Measurements from ENCODE around the gene KRTAP5-7. TPM values are rescaled to one million over a fixed set of nuclear protein-coding genes. Genes with fewer than 3 reads are reported as not detected.
"Not testable (repeated sequence)": the region's sequence is repeated elsewhere in the genome, so short reads cannot be mapped to it uniquely, and the experiment has no call there.

KRTAP5-7 gene
- total RNA-seq (2021; fragmentation: NEBNext Ultra II Directional; extraction: Animal tissue kit (Norgen Biotek cat#: 25700)) (not detected in 2 replicates), polyA plus RNA-seq (2011; rRNA removed) (not detected in 2 replicates), polyA minus RNA-seq (2011; rRNA and poly(A)+ RNA removed) (0.13 TPM in 1 of 2 replicates, not detected in the other)
- polyA plus RNA-seq (2011; cell fraction: cytosol; rRNA removed) = not detected
- polyA plus RNA-seq (2011; cell fraction: nucleus; rRNA removed) = 0.16 TPM
- polyA plus RNA-seq (2012, experiment 1 of 2) = not detected in 4 replicates
- not detected for polyA plus RNA-seq (2012, experiment 2 of 2)
- polyA plus RNA-seq (2013, experiment 1 of 2) = not detected
- polyA plus RNA-seq (2013, experiment 2 of 2) = not detected
- polyA minus RNA-seq (2011; cell fraction: cytosol; rRNA and poly(A)+ RNA removed) = not detected
- polyA minus RNA-seq (2011; cell fraction: nucleus; rRNA and poly(A)+ RNA removed) = not detected
- long read RNA-seq, experiment 1 = 0 reads
- long read RNA-seq, experiment 2 = 0 reads

GRCh38 chr11:71526796-71527575 lies at the start of gene KRTAP5-7:
KRTAP5-7 (plus strand) TSS chr11:71527267; CDS start chr11:71527301, 34 bp downstream.
- H3K79me1 ChIP-seq (ENCODE audit: low read depth, low read length); H3K56ac ChIP-seq (replicated peaks; ENCODE audit: insufficient read length, low read depth, low read length); H3K27me3 ChIP-seq (replicated peaks in 1 of 4; ENCODE audit: control insufficient read depth in 3 of 4, extremely low read depth in 1 of 4, insufficient read depth in 3 of 4, low read length in 3 of 4); H3K4me2 ChIP-seq (ENCODE audit: insufficient read depth in 1 of 2, low read depth in 2 of 2, low read length in 2 of 2); H3K4me1 ChIP-seq (replicated peaks in 1 of 4; ENCODE audit: control insufficient read depth in 3 of 4, insufficient read depth in 4 of 4, low read length in 3 of 4); H2AK5ac ChIP-seq (ENCODE audit: low read depth, low read length); H3K18ac ChIP-seq (ENCODE audit: extremely low read depth, low read length); H4K91ac ChIP-seq (replicated peaks; ENCODE audit: insufficient read length, low read length); H3K9ac ChIP-seq (replicated peaks in 1 of 4; ENCODE audit: extremely low read depth in 1 of 4, low read depth in 3 of 4, low read length in 3 of 4); H3K14ac ChIP-seq (ENCODE audit: insufficient read length); H2BK12ac ChIP-seq (ENCODE audit: low read depth, low read length); H2BK15ac ChIP-seq (ENCODE audit: low read length); H3K27ac ChIP-seq (ENCODE audit: low read depth, low read length); H3K23me2 ChIP-seq (ENCODE audit: low read depth, low read length); H2BK20ac ChIP-seq (ENCODE audit: low read length); H3K4me3 ChIP-seq (ENCODE audit: extremely low read depth in 1 of 4, insufficient read depth in 2 of 4, low read depth in 3 of 4, low read length in 4 of 4); H2BK120ac ChIP-seq (replicated peaks; ENCODE audit: low read depth, low read length); H3K23ac ChIP-seq (ENCODE audit: insufficient read length); H4K8ac ChIP-seq (ENCODE audit: extremely low read depth, insufficient read depth, low read length); H4K20me1 ChIP-seq (replicated peaks in 1 of 2; ENCODE audit: control insufficient read depth in 1 of 2, insufficient read depth in 2 of 2, low read length in 2 of 2); H3K79me2 ChIP-seq (ENCODE audit: control insufficient read depth in 1 of 2, insufficient read depth in 2 of 2, low read length in 2 of 2); H3K4ac ChIP-seq (replicated peaks; ENCODE audit: insufficient read length, low read depth, low read length); POLR2A ChIA-PET (ENCODE audit: partially characterized antibody); H3K36me3 ChIP-seq (ENCODE audit: control insufficient read depth in 2 of 4, insufficient read depth in 4 of 4, low read length in 3 of 4); H2BK5ac ChIP-seq (ENCODE audit: low read depth, low read length); H4K5ac ChIP-seq (ENCODE audit: insufficient read length, low read depth, low read length); H2AFZ ChIP-seq (ENCODE audit: low read length); H3K9me3 ChIP-seq (ENCODE audit: insufficient read depth in 2 of 2, low read depth in 1 of 2, low read length in 1 of 2); FAIRE-seq: not testable (repeated sequence)
- 81% methylated on average over 8 of the region's 10 CpGs; no CpG with 5 or more reads in 1 of the 2 experiments for WGBS, 2 experiments (ENCODE audit: extremely low coverage in 1 of 2, insufficient coverage in 1 of 2, insufficient read length in 1 of 2, insufficient replicate concordance in 2 of 2, low coverage in 1 of 2, low lambda C conversion rate in 2 of 2, missing lambda C conversion rate in 1 of 2)
- DNase-seq (ENCODE audit: low read depth in 1 of 2, low spot score in 2 of 2) = peak in 1 of 2 experiments; percentile 30
- CTCF ChIA-PET (ENCODE audit: partially characterized antibody) = interaction anchor here (0.9 to 1.1 kb wide), 3 partner anchors 11 to 36 kb away, joined by 3 to 4 read pairs (median 4); partner anchors contain the start of gene KRTAP5-8
